ENCODE measurements around the gene LAIR1. TPM values are rescaled to one million over a fixed set of nuclear protein-coding genes. Genes with fewer than 3 reads are reported as not detected.
A peak's percentile ranks its signal among the peaks of the same experiment; 100 is the strongest.
"Not testable (repeated sequence)": the region's sequence is repeated elsewhere in the genome, so short reads cannot be mapped to it uniquely, and the experiment has no call there.

The LAIR1 gene
- total and polyA plus RNA-seq, 5 donors: 2.9 to 9.1 (median 7.9) TPM

DNA sequence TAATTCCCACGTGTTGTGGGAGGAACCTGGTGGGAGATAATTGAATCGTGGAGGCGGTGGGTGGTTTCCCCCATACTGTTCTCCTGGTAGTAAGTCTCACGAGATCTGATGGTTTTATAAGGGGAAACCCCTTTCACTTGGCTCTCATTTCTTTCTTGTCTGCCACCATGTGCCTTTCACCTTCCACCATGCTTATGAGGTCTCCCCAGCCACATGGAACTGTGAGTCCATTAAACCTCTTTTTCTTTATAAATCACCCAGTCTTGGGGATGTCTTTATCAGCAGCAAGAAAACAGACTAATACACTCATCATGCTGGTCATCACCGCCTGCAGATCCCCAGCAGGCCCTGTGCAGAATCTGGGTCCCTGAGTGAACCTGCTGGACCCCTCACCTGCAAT is 36.0 kb downstream of the LAIR1 start:
- ATAC-seq; intact Hi-C loops (cut with DNase I): not testable (repeated sequence)
- WGBS: 68% methylated on average over 5 of the region's 5 CpGs

DNA sequence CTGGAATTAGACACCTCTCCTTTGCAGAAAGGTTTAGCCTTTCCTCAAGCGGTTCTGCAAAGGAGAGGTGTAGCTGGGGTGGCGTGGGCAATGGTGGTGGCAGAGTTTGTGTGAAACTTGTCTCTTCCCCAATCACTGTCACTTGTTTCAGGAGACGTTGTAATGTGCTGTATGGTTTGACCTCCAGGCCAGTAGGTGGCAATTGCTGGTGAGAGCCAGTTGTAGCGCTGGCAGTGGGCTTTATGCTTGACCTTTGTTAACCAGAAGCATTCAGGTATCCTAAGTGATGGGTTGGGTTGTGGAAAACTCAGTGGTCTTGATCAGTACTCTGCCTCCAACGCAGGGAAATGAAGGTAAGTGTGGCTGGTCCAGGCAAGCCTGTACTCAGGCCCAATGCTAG is 39.1 kb downstream of the LAIR1 start:
- ATAC-seq (no peak), DNase-seq (no peak)
- Histone ChIP-seq H3K27me3 (ENCODE audit: control insufficient read depth, insufficient read depth) (no peaks in the 10 kb centered on the region), H3K9me3 (ENCODE audit: control insufficient read depth, low read length) (no peaks in the 10 kb centered on the region), H3K4me1 (ENCODE audit: control insufficient read depth, insufficient read depth, low read length) (no peaks in the 10 kb centered on the region), H3K4me3 (ENCODE audit: low read length) (no peak overlapping the region), H3K27ac (ENCODE audit: low read length) (no peak overlapping the region)
- 67% methylated on average over 5 of the region's 5 CpGs for WGBS
- intact Hi-C loops (cut with DNase I): no loop called here

More for the DNA sequence above, 36.0 kb downstream of the LAIR1 start:
- not testable (repeated sequence) for DNase-seq; H3K9me3 ChIP-seq (ENCODE audit: control insufficient read depth, low read length); H3K27ac ChIP-seq (ENCODE audit: low read length); H3K4me3 ChIP-seq (ENCODE audit: low read length); H3K4me1 ChIP-seq (ENCODE audit: control insufficient read depth, insufficient read depth, low read length); H3K27me3 ChIP-seq (ENCODE audit: control insufficient read depth, insufficient read depth)

DNA sequence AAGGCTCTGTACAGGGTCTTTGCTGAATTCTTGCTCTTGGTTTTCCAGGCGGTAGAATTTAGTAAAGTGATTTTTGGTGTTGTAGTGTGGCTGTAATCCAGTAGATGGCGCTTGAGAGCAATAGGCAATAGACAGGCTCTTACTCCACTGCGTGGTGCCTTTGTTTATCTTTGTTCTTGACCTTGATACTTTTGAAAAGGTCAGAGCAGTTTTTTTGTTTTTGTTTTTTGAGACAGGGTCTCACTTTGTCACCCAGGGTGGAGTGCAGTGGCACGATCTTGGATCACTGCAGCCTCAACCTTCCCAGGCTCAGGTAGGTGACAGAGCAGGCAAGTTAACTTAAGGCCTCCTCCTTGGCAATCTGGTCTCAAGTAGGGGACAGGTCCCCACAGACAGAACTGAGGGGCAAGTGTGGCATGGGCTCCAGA is 39.5 kb downstream of the LAIR1 start:
- H3K9me3 ChIP-seq (ENCODE audit: control insufficient read depth, low read length): no peaks in the 10 kb centered on the region
- no peak overlapping the region for H3K4me3 ChIP-seq (ENCODE audit: low read length)
- ATAC-seq: peak in 1 of 2 donors; percentile 51
- intact Hi-C loops (cut with DNase I): no loop called here
- 6% methylated on average over 4 of the region's 4 CpGs for WGBS
- no peak overlapping the region for H3K27ac ChIP-seq (ENCODE audit: low read length)
- H3K4me1 ChIP-seq (ENCODE audit: control insufficient read depth, insufficient read depth, low read length): no peaks in the 10 kb centered on the region
- H3K27me3 ChIP-seq (ENCODE audit: control insufficient read depth, insufficient read depth): no peaks in the 10 kb centered on the region
- DNase-seq: no peak

DNA sequence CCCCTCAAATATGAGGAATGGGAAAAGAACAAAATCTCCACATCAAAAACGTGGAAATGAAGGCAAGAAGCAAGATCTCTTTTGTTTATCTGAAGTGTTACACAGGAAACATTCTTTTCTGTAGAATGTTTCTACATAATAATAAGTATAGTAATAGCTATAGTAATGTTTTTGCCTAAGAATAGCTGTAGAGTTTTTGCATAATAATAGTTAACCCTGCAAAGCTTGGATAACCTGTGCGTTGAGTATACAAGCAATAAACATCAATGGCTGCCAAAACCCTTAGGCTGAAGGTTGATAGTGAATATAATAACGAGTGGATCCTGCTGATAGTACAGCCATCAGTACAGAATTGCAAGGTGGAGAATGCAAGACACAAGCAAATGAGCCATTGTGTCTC is 40.7 kb downstream of the LAIR1 start:
- Histone ChIP-seq H3K9me3 (ENCODE audit: control insufficient read depth, low read length) (no peaks in the 10 kb centered on the region), H3K27ac (ENCODE audit: low read length) (no peak overlapping the region), H3K27me3 (ENCODE audit: control insufficient read depth, insufficient read depth) (no peaks in the 10 kb centered on the region), H3K4me3 (ENCODE audit: low read length) (no peak overlapping the region), H3K4me1 (ENCODE audit: control insufficient read depth, insufficient read depth, low read length) (no peaks in the 10 kb centered on the region)
- 15% methylated on average over 3 of the region's 3 CpGs for WGBS
- no peak for ATAC-seq
- DNase-seq: no peak
- intact Hi-C loops (cut with DNase I): no loop called here

DNA sequence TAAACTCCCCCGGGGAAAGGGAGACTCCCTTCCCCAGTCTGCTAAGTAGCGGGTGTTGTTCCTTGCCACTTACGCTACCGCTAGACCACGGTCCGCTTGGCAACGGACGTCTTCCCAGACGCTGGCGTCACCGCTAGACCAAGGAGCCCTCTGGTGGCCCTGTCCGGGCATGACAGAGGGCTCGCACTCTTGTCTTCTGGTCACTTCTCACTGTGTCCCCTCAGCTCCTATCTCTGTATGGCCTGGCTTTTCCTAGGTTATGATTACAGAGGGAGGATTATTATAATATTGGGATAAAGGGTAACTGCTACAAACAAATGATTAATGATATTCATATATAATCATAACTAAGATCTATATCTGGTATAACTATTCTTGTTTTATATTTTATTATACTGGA is 41.8 kb downstream of the LAIR1 start:
- 26% methylated on average over 9 of the region's 13 CpGs for WGBS
- H3K27me3 ChIP-seq (ENCODE audit: control insufficient read depth, insufficient read depth); intact Hi-C loops (cut with DNase I): not testable (repeated sequence)

DNA sequence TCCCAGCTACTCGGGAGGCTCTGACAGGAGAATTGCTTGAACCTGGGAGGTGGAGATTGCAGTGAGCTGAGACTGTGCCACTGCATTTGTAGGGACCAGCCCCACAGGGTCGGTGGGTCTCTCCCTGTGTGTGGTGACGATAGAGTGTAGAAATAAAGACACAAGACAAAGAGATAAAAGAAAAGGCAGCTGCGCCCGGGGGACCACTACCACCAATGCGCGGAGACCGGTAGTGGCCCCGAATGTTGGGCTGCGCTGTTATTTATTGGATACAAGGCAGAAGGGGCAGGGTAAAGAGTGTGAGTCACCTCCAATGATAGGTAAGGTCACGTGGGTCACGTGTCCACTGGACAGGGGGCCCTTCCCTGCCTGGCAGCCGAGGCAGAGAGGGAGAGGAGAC is 42.4 kb downstream of the LAIR1 start:
- H3K9me3 ChIP-seq (ENCODE audit: control insufficient read depth, low read length); H3K4me3 ChIP-seq (ENCODE audit: low read length); H3K4me1 ChIP-seq (ENCODE audit: control insufficient read depth, insufficient read depth, low read length); H3K27ac ChIP-seq (ENCODE audit: low read length); DNase-seq; H3K27me3 ChIP-seq (ENCODE audit: control insufficient read depth, insufficient read depth); ATAC-seq; intact Hi-C loops (cut with DNase I): not testable (repeated sequence)
- WGBS: 91% methylated on average over 12 of the region's 13 CpGs

More for the DNA sequence above, 41.8 kb downstream of the LAIR1 start:
- DNase-seq; ATAC-seq; H3K4me3 ChIP-seq (ENCODE audit: low read length); H3K27ac ChIP-seq (ENCODE audit: low read length); H3K9me3 ChIP-seq (ENCODE audit: control insufficient read depth, low read length); H3K4me1 ChIP-seq (ENCODE audit: control insufficient read depth, insufficient read depth, low read length): not testable (repeated sequence)

DNA sequence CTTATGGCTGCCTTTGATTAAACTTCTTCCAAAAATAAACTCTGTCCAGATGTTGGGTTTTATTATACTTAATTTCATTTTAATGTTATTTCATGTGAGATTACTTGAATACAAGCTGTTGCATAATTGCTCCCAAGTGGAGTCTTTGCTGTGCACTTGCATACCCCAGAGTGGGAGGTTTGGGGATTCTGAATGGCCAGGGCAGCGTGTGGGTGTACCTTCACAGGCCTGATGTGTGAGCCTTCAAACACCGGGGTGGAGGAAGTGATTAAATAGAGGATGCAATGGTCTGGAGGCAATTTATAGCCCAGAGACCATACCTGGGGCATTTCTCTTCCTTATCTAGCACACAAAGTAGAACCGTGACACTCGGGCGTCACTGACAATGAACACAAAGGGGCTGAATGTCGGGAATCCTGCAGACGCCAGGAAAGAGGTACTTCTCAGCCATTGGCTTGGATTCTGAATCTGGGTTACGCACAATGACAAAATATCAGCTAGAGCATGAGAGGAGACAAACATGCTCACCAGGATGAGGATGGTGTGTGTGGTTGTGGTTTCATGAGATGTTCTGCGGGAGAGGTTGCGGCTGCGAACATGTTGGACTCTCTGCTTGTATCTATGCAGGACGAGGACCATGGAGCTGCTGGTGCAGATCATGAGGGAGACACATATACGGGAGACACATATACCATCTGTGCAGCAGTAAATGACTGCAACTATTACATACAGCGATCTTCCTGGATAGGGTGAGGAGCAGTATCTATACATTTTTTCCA is 44.6 kb downstream of the LAIR1 start:
- no peak for DNase-seq
- WGBS: 78% methylated on average over 14 of the region's 14 CpGs
- intact Hi-C loops (cut with DNase I): no loop called here
- no peak overlapping the region for H3K4me3 ChIP-seq (ENCODE audit: low read length)
- no peak for ATAC-seq
- H3K27me3 ChIP-seq (ENCODE audit: control insufficient read depth, insufficient read depth): no peaks in the 10 kb centered on the region
- no peak overlapping the region for H3K27ac ChIP-seq (ENCODE audit: low read length)
- no peaks in the 10 kb centered on the region for H3K9me3 ChIP-seq (ENCODE audit: control insufficient read depth, low read length)
- no peaks in the 10 kb centered on the region for H3K4me1 ChIP-seq (ENCODE audit: control insufficient read depth, insufficient read depth, low read length)

DNA sequence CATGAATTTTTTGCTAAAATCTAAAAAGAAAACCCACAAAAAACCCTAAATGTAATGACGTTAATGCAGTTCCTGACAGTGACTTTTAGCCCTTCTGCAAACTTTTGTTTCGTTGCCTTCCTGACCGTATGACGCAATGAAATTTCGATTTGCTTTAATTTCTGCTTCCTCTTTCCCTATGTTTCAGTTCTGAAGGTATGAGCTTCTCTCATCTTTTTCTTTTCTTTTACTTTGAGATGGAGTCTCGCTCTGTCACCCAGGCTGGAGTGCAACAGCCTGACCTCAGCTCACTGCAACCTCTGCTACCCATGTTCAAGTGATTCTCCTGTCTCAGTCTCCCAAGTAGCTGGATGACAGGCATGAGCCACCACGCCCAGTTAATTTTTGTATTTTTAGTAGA is 45.7 kb downstream of the LAIR1 start:
- Histone ChIP-seq H3K27me3 (ENCODE audit: control insufficient read depth, insufficient read depth) (no peaks in the 10 kb centered on the region), H3K27ac (ENCODE audit: low read length) (no peak overlapping the region), H3K4me3 (ENCODE audit: low read length) (no peak overlapping the region), H3K4me1 (ENCODE audit: control insufficient read depth, insufficient read depth, low read length) (no peaks in the 10 kb centered on the region), H3K9me3 (ENCODE audit: control insufficient read depth, low read length) (no peaks in the 10 kb centered on the region)
- WGBS: 76% methylated on average over 7 of the region's 7 CpGs
- intact Hi-C loops (cut with DNase I): no loop called here
- DNase-seq (no peak), ATAC-seq (no peak)

DNA sequence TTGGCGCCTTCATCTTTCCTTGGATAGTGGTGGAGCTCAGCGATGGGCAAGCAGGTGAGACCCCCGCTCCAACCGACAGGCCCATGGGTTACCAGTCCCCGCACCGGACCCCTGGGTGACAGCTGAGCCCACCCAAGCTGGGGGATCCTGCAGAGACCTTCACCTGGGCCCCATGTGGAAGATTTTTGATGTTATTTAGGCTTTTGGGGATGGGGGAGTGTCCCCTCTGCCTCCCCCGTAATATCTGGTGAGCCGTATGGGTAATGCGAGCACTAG is 46.8 kb downstream of the LAIR1 start:
- Histone ChIP-seq H3K27me3 (ENCODE audit: control insufficient read depth, insufficient read depth) (no peaks in the 10 kb centered on the region), H3K4me1 (ENCODE audit: control insufficient read depth, insufficient read depth, low read length) (no peaks in the 10 kb centered on the region), H3K9me3 (ENCODE audit: control insufficient read depth, low read length) (no peaks in the 10 kb centered on the region), H3K4me3 (ENCODE audit: low read length) (no peak overlapping the region), H3K27ac (ENCODE audit: low read length) (no peak overlapping the region)
- intact Hi-C loops (cut with DNase I): no loop called here
- 90% methylated on average over 9 of the region's 9 CpGs for WGBS
- no peak for DNase-seq
- no peak for ATAC-seq

DNA sequence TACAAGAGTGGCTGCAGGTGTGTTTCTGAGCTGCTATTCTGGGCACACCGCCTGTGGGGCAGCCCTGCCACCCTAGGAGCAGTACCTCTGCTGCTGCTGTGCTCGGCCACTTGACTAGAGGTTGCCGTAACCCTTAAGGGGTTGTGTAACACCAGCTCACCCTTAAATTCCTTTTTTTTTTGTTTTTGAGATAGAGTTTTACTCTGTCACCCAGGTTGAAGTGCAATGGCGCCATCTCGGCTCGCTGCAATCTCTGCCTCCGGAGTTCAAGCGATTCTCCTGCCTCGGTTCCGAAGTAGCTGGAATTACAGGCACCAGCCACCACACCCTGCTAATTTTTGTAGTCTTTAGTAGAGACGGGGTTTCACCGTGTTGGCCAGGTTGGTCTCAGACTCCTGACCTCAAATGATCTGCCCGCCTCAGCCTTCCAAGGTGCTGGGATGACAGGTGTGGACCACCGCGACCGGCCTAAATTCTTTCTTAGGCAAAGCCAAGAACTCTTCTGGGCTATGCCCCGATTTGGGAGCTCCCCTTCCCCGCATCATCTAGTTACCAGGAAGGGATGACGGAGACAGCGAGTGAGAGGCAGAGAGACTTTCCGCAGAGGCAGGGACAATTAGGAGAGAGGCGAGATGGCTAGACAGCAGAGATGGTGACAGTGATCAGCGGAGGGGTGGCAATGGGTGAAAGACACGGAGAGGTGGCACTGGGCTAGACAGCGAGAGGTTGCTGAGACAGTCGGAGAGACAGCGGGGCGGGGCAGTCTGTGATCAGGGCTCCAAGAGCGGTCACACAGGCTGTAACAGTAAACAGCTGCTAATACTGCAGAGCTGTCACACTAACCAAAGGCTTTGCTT is 47.4 kb downstream of the LAIR1 start:
- 73% methylated on average over 29 of the region's 29 CpGs for WGBS
- no peaks in the 10 kb centered on the region for H3K9me3 ChIP-seq (ENCODE audit: control insufficient read depth, low read length)
- DNase-seq: no peak
- no peak overlapping the region for H3K4me3 ChIP-seq (ENCODE audit: low read length)
- no peaks in the 10 kb centered on the region for H3K4me1 ChIP-seq (ENCODE audit: control insufficient read depth, insufficient read depth, low read length)
- no peak for ATAC-seq
- no peaks in the 10 kb centered on the region for H3K27me3 ChIP-seq (ENCODE audit: control insufficient read depth, insufficient read depth)
- intact Hi-C loops (cut with DNase I): no loop called here
- H3K27ac ChIP-seq (ENCODE audit: low read length): no peak overlapping the region

DNA sequence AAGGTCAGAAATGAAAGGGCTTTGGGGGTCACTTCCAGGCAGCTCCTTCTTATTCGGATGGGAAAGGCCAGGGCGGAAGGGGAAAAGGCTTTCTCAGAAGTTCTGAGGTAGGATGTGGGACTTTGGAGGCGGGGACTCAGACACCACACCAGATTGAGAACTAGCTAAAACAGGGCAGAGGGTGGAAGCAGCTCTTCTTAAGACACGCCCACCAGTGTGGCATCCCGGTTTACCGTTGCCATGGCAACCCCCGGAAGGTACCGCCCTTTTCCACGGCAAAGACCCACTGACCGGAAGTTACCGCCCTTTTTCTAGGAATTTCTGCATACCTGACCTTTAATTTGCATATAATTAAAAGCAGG is 48.0 kb downstream of the LAIR1 start:
- ATAC-seq: peak; percentile 46 to 49
- Histone ChIP-seq H3K4me3 (ENCODE audit: low read length) (no peak overlapping the region), H3K27ac (ENCODE audit: low read length) (no peak overlapping the region), H3K27me3 (ENCODE audit: control insufficient read depth, insufficient read depth) (no peaks in the 10 kb centered on the region), H3K9me3 (ENCODE audit: control insufficient read depth, low read length) (no peaks in the 10 kb centered on the region), H3K4me1 (ENCODE audit: control insufficient read depth, insufficient read depth, low read length) (no peaks in the 10 kb centered on the region)
- 43% methylated on average over 11 of the region's 11 CpGs for WGBS
- intact Hi-C loops (cut with DNase I): no loop called here
- peak; percentile 35 to 76 (median 64) for DNase-seq

Data from right cardiac atrium (tissue), 5 donors.